WTC11 (cell line): ENCODE measurements around the gene PPP3R1.

ENCODE experiments used
- CTCF ChIP-seq: fragments of 200-600 bp; IDR thresholded peaks from 2 replicates; pipeline ENCODE4 v1.8.0; 2022; ENCODE audit warnings: antibody characterized with exemption
- ELF4 ChIP-seq: sonication (generic); formaldehyde crosslinking; IDR thresholded peaks from 2 replicates; pipeline ENCODE4 v1.8.1; 2022; ENCODE audit warnings: low read depth, mild to moderate bottlenecking, moderate library complexity, missing genetic modification reagents
- GTF2I ChIP-seq: fragments of 250-450 bp; sonication (Bioruptor Pico); conservative IDR thresholded peaks from 2 replicates; pipeline ENCODE4 v1.4.0; 2021; ENCODE audit warnings: mild to moderate bottlenecking
- JUN ChIP-seq: sonication (generic); formaldehyde crosslinking; IDR thresholded peaks from 2 replicates; pipeline ENCODE4 v1.8.0; 2023; ENCODE audit warnings: mild to moderate bottlenecking, missing genetic modification reagents
- KAT7 ChIP-seq: sonication (generic); formaldehyde crosslinking; IDR thresholded peaks from 2 replicates; pipeline ENCODE4 v1.8.1; 2023; ENCODE audit warnings: missing genetic modification reagents, mild to moderate bottlenecking, borderline replicate concordance
- NR3C1 ChIP-seq: sonication (generic); formaldehyde crosslinking; conservative IDR thresholded peaks from 2 replicates; pipeline ENCODE4 v1.8.1; 2023; ENCODE audit warnings: low read depth, mild to moderate bottlenecking, missing genetic modification reagents
- SMAD3 ChIP-seq: sonication (generic); formaldehyde crosslinking; IDR thresholded peaks from 2 replicates; pipeline ENCODE4 v1.8.0; 2022; ENCODE audit warnings: missing genetic modification reagents, mild to moderate bottlenecking, borderline replicate concordance
- SP1 ChIP-seq: sonication (generic); formaldehyde crosslinking; conservative IDR thresholded peaks from 2 replicates; pipeline ENCODE4 v1.8.1; 2022; ENCODE audit warnings: missing genetic modification reagents
- TEAD4 ChIP-seq: sonication (generic); formaldehyde crosslinking; IDR thresholded peaks from 2 replicates; pipeline ENCODE4 v1.8.0; 2022; ENCODE audit warnings: mild to moderate bottlenecking, missing genetic modification reagents
- ZNF121 ChIP-seq: sonication (generic); formaldehyde crosslinking; IDR thresholded peaks from 2 replicates; pipeline ENCODE4 v1.8.0; 2023; ENCODE audit warnings: missing genetic modification reagents
- ZNF232 ChIP-seq: sonication (generic); formaldehyde crosslinking; IDR thresholded peaks from 2 replicates; pipeline ENCODE4 v1.8.0; 2022; ENCODE audit warnings: mild to moderate bottlenecking, missing genetic modification reagents
- TF ChIP-seq, protein P1 (sequence below): fragments of 250-450 bp; sonication (Bioruptor Pico); IDR thresholded peaks from 2 replicates; pipeline ENCODE4 v2.1.2; 2022; ENCODE audit warnings: mild to moderate bottlenecking, moderate library complexity
- TF ChIP-seq, protein P2 (sequence below): sonication (generic); formaldehyde crosslinking; IDR thresholded peaks from 2 replicates; pipeline ENCODE4 v1.8.0; 2022; ENCODE audit warnings: mild to moderate bottlenecking, missing genetic modification reagents
- TF ChIP-seq, protein P3 (sequence below): sonication (generic); formaldehyde crosslinking; IDR thresholded peaks from 2 replicates; pipeline ENCODE4 v1.8.0; 2022; ENCODE audit warnings: mild to moderate bottlenecking, missing genetic modification reagents

DNA sequence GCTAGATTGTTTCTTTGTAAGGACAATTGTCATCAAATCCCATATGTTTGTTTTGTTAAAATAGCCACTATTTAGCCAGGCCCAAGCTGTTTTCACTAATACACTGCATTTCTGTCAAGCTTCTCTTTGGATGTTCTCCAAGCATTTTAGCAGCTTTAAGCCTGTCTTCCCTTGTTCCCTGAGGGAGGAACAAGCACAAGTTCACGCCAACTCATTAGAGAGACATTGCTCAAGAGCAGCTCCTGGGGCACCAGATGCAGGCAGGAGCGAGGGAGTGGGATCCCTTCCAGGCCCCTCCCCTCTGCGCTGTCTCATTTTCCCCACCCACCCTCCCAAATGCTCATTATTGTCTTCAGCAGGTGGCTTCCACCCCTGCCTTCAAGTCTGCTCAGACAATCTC is 32.6 kb upstream of the PPP3R1 start:
- TF ChIP-seq ZNF121 (no peak), ELF4 (no peak), CTCF (no peak), SP1 (no peak), JUN (CRISPR knock-in tag) (no peak), TEAD4 (no peak), GTF2I (CRISPR knock-in tag) (no peak), KAT7 (CRISPR knock-in tag) (no peak), ZNF232 (no peak), SMAD3 (CRISPR knock-in tag) (no peak), NR3C1 (CRISPR knock-in tag) (no peak)
- TF ChIP-seq, protein P1, sequence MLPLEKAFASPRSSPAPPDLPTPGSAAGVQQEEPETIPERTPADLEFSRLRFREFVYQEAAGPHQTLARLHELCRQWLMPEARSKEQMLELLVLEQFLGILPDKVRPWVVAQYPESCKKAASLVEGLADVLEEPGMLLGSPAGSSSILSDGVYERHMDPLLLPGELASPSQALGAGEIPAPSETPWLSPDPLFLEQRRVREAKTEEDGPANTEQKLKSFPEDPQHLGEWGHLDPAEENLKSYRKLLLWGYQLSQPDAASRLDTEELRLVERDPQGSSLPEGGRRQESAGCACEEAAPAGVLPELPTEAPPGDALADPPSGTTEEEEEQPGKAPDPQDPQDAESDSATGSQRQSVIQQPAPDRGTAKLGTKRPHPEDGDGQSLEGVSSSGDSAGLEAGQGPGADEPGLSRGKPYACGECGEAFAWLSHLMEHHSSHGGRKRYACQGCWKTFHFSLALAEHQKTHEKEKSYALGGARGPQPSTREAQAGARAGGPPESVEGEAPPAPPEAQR (CRISPR knock-in tag) = no peak
- TF ChIP-seq, protein P2, sequence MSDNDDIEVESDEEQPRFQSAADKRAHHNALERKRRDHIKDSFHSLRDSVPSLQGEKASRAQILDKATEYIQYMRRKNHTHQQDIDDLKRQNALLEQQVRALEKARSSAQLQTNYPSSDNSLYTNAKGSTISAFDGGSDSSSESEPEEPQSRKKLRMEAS (CRISPR knock-in tag) = no peak
- TF ChIP-seq, protein P3, sequence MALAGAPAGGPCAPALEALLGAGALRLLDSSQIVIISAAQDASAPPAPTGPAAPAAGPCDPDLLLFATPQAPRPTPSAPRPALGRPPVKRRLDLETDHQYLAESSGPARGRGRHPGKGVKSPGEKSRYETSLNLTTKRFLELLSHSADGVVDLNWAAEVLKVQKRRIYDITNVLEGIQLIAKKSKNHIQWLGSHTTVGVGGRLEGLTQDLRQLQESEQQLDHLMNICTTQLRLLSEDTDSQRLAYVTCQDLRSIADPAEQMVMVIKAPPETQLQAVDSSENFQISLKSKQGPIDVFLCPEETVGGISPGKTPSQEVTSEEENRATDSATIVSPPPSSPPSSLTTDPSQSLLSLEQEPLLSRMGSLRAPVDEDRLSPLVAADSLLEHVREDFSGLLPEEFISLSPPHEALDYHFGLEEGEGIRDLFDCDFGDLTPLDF (CRISPR knock-in tag) = no peak
